A673 (cell line): Measurements from ENCODE around the gene CDH12. TPM values are rescaled to one million over a fixed set of nuclear protein-coding genes. Genes with fewer than 3 reads are reported as not detected.

Experiments
- BruUV-seq: library from RNA; stranded (reverse); fragments of 400-500 nt; replicated peaks from 2 replicates; lab custom pipeline; 2021; lab: Mats Ljungman, UMichigan
- CTCF ChIA-PET: fragments of 300-600 bp; sonication (Branson Sonifier 250); formaldehyde crosslinking; loops from one replicate; lab custom pipeline; 2022; ENCODE audit warnings: antibody characterized with exemption; lab: Charles Lee
- POLR2A ChIA-PET: fragments of 300-600 bp; sonication (Branson Sonifier 250); formaldehyde crosslinking; loops from one replicate; lab custom pipeline; 2022; ENCODE audit warnings: antibody characterized with exemption; ENCODE audit not compliant: low non-redundant PET; lab: Charles Lee
- DNase-seq: peaks from one replicate; pipeline ENCODE4 v3.0.0-alpha.2; 2015; ENCODE audit warnings: low spot score
- H3K27ac ChIP-seq: fragments of 200-600 bp; sonication (generic); 2 replicates; pipeline ENCODE4 v1.5.1; 2016; ENCODE audit warnings: mixed run types, low read depth, mild to moderate bottlenecking, mixed read lengths, antibody characterized with exemption, low read length; ENCODE audit not compliant: poor library complexity, severe bottlenecking
- H3K27me3 ChIP-seq: fragments of 200-600 bp; sonication (generic); replicated peaks from 2 replicates; pipeline ENCODE4 v1.6.1; 2017; ENCODE audit warnings: mixed run types, low read depth, mild to moderate bottlenecking, mixed read lengths, antibody characterized with exemption, low read length; ENCODE audit not compliant: insufficient read depth, poor library complexity
- H3K36me3 ChIP-seq: fragments of 200-600 bp; sonication (generic); 2 replicates; pipeline ENCODE4 v1.6.1; 2016; ENCODE audit warnings: mixed run types, mild to moderate bottlenecking, mixed read lengths, antibody characterized with exemption, low read length; ENCODE audit not compliant: insufficient read depth, poor library complexity, severe bottlenecking
- H3K4me1 ChIP-seq: fragments of 200-600 bp; sonication (generic); 2 replicates; pipeline ENCODE4 v1.6.1; 2017; ENCODE audit warnings: mixed run types, mild to moderate bottlenecking, mixed read lengths, antibody characterized with exemption, low read length; ENCODE audit not compliant: insufficient read depth, poor library complexity, severe bottlenecking
- H3K4me3 ChIP-seq: fragments of 200-600 bp; sonication (generic); 2 replicates; pipeline ENCODE4 v1.5.1; 2016; ENCODE audit warnings: low read depth, mixed run types, mild to moderate bottlenecking, mixed read lengths, low read length; ENCODE audit not compliant: poor library complexity, severe bottlenecking
- H3K9me3 ChIP-seq: fragments of 200-600 bp; sonication (generic); 2 replicates; pipeline ENCODE4 v1.6.1; 2016; ENCODE audit warnings: mixed run types, low read depth, mild to moderate bottlenecking, mixed read lengths, antibody characterized with exemption, low read length; ENCODE audit not compliant: poor library complexity, severe bottlenecking
- CTCF ChIP-seq: fragments of 300-800, 200-600 bp; sonication (generic); conservative IDR thresholded peaks from 2 replicates; pipeline ENCODE4 v1.5.1; 2017; ENCODE audit warnings: low read depth, mild to moderate bottlenecking, antibody characterized with exemption, low read length, moderate library complexity, mixed read lengths
- EZH2 ChIP-seq: fragments of 200-600 bp; sonication (generic); IDR thresholded peaks from 2 replicates; pipeline ENCODE4 v1.6.1; 2017; ENCODE audit warnings: borderline replicate concordance, low read depth, mild to moderate bottlenecking, mixed read lengths, antibody characterized with exemption, low read length; ENCODE audit not compliant: poor library complexity, severe bottlenecking
- intact Hi-C: fragments of 100-400 bp; cut with micrococcal nuclease; formaldehyde crosslinking; loops from one replicate; pipeline ENCODE4 v1.10.0; 2022; ENCODE audit not compliant: unreplicated experiment
- total RNA-seq: library from RNA; stranded (reverse); gene quantifications from 2 replicates; pipeline ENCODE4 v1.2.3, GENCODE V29; 2021

Gene CDH12
- total RNA-seq, 1 experiment from 2014 or later = 39.5 TPM

- CTCF ChIA-PET = no interaction called here
- intact Hi-C loops = no loop called here
- H3K4me1 ChIP-seq = no peaks in the 10 kb centered on the region
- POLR2A ChIA-PET = no interaction called here
- H3K4me3 ChIP-seq = no peak overlapping the region
- no TSS peak for BruUV-seq
- no peaks in the 10 kb centered on the region for H3K36me3 ChIP-seq
- H3K27me3 ChIP-seq = no peaks in the 10 kb centered on the region
- H3K27ac ChIP-seq = no peak overlapping the region
- no peaks in the 10 kb centered on the region for H3K9me3 ChIP-seq
- TF ChIP-seq EZH2 (no peak), CTCF (no peak)
- DNase-seq = peak; percentile 1
Observed at GRCh38 chr5:22835686-22836085, 17.5 kb downstream of the CDH12 start.

- Histone ChIP-seq H3K27me3 (no peaks in the 10 kb centered on the region), H3K9me3 (no peaks in the 10 kb centered on the region), H3K4me3 (no peak overlapping the region), H3K36me3 (no peaks in the 10 kb centered on the region), H3K27ac (no peak overlapping the region), H3K4me1 (no peaks in the 10 kb centered on the region)
- ChIA-PET CTCF (no interaction called here), POLR2A (no interaction called here)
- TF ChIP-seq EZH2 = no peak
- TF ChIP-seq CTCF = no peak
- intact Hi-C loops = no loop called here
- BruUV-seq = no TSS peak
- DNase-seq = no peak
Observed at GRCh38 chr5:22793463-22793862, 59.7 kb downstream of the CDH12 start.

GRCh38 chr5:22787807-22788206 lies 65.3 kb downstream of the CDH12 start:
- DNase-seq = no peak
- ChIA-PET CTCF (no interaction called here), POLR2A (no interaction called here)
- no TSS peak for BruUV-seq
- Histone ChIP-seq H3K9me3 (no peaks in the 10 kb centered on the region), H3K27ac (no peak overlapping the region), H3K4me1 (no peaks in the 10 kb centered on the region), H3K36me3 (no peaks in the 10 kb centered on the region), H3K27me3 (no peaks in the 10 kb centered on the region), H3K4me3 (no peak overlapping the region)
- intact Hi-C loops = no loop called here
- no peak for TF ChIP-seq CTCF
- TF ChIP-seq EZH2 = no peak
